Activated CD8-positive, alpha-beta T cell treated with anti-CD3 and anti-CD28 coated beads for 36 hours (primary cell): Measurements from ENCODE around the gene PLAAT4. TPM values are rescaled to one million over a fixed set of nuclear protein-coding genes. Genes with fewer than 3 reads are reported as not detected.

ENCODE experiments used
- ATAC-seq: fragments of 200-7000 bp; cut with Tn5 transposase; one replicate; pipeline ENCODE4 v1.10.0; 2021; ENCODE audit warnings: mild to moderate bottlenecking, moderate library complexity
- CTCF ChIA-PET: fragments of 350-600 bp; sonication (Branson Sonifier 250); formaldehyde crosslinking; loops from one replicate; lab custom pipeline; 2021; ENCODE audit warnings: antibody characterized with exemption; lab: Charles Lee
- POLR2A ChIA-PET: fragments of 350-600 bp; sonication (Branson Sonifier 250); formaldehyde crosslinking; loops from one replicate; lab custom pipeline; 2021; ENCODE audit warnings: antibody characterized with exemption; lab: Charles Lee
- DNase-seq: peaks from one replicate; pipeline ENCODE4 v3.0.0-alpha.2; 2020
- H3K27ac Mint-ChIP-seq: one replicate; pipeline ENCODE4 v1.8.0; 2021; ENCODE audit warnings: mild to moderate bottlenecking, mixed read lengths
- H3K27me3 Mint-ChIP-seq: one replicate; pipeline ENCODE4 v1.8.0; 2021; ENCODE audit warnings: mixed read lengths
- H3K36me3 Mint-ChIP-seq: one replicate; pipeline ENCODE4 v1.8.0; 2021; ENCODE audit warnings: low read depth, mixed read lengths
- H3K4me1 Mint-ChIP-seq: one replicate; pipeline ENCODE4 v1.8.0; 2021; ENCODE audit warnings: low read depth, mixed read lengths
- H3K4me3 Mint-ChIP-seq: one replicate; pipeline ENCODE4 v1.8.0; 2021; ENCODE audit warnings: mild to moderate bottlenecking, moderate library complexity, mixed read lengths
- H3K9me3 Mint-ChIP-seq: one replicate; pipeline ENCODE4 v1.8.0; 2021; ENCODE audit warnings: mixed read lengths
- intact Hi-C: fragments of 100-400 bp; cut with micrococcal nuclease; formaldehyde crosslinking; loops from one replicate; pipeline ENCODE4 v1.10.0; 2022
- total RNA-seq, 2 experiments: library from RNA; stranded (reverse); gene quantifications; one replicate each; pipeline ENCODE4 v1.2.3, GENCODE V29; 2021
- TF ChIP-seq, protein P1 (sequence below): fragments of 200-600 bp; IDR thresholded peaks from one replicate; pipeline ENCODE4 v1.8.0; 2022; ENCODE audit warnings: antibody characterized with exemption, mild to moderate bottlenecking

PLAAT4 gene
- total RNA-seq, 2 experiments from 2014 or later: 24.1 to 26.2 TPM

DNA sequence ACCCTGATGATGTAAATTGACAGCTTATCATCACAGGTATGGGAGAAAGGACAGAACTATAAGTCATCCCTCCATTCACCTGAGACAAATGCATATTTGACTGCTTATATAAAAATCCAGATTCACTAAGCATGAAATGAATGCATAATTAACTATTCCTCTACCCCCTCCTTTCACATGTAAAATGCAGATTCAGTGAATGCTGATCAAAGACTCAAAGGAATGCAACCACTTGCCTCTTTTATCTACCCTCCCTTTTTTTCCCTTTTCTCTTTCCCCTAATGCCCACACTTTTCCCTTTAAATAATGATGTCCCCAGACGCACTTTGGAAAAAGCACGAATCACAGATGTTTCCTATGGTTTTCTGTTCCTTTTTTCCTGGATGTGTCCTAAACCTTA lies 4.5 kb upstream of the PLAAT4 start:
- no peak for DNase-seq
- TF ChIP-seq, protein P1, sequence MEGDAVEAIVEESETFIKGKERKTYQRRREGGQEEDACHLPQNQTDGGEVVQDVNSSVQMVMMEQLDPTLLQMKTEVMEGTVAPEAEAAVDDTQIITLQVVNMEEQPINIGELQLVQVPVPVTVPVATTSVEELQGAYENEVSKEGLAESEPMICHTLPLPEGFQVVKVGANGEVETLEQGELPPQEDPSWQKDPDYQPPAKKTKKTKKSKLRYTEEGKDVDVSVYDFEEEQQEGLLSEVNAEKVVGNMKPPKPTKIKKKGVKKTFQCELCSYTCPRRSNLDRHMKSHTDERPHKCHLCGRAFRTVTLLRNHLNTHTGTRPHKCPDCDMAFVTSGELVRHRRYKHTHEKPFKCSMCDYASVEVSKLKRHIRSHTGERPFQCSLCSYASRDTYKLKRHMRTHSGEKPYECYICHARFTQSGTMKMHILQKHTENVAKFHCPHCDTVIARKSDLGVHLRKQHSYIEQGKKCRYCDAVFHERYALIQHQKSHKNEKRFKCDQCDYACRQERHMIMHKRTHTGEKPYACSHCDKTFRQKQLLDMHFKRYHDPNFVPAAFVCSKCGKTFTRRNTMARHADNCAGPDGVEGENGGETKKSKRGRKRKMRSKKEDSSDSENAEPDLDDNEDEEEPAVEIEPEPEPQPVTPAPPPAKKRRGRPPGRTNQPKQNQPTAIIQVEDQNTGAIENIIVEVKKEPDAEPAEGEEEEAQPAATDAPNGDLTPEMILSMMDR: no peak
- Mint-ChIP-seq H3K27ac (peak overlapping the region; percentile 48), H3K4me3 (no peak overlapping the region), H3K27me3 (no peaks in the 10 kb centered on the region), H3K4me1 (peaks cover 72% of the 10 kb centered on the region), H3K9me3 (no peaks in the 10 kb centered on the region), H3K36me3 (no peaks in the 10 kb centered on the region)
- ChIA-PET POLR2A (interaction anchor here (0.8 to 2.7 kb wide), 2 partner anchors 35 to 91 kb away, joined by 3 to 8 read pairs; no protein-coding TSS in a partner anchor), CTCF (interaction anchor here (1.1 to 1.8 kb wide), 3 partner anchors 34 to 53 kb away, joined by 3 to 6 read pairs (median 4); no protein-coding TSS in a partner anchor)
- no peak for ATAC-seq
- intact Hi-C loops: loop anchor here (2.0 kb wide), 1 partner anchor 35 kb away; no protein-coding TSS in a partner anchor

DNA sequence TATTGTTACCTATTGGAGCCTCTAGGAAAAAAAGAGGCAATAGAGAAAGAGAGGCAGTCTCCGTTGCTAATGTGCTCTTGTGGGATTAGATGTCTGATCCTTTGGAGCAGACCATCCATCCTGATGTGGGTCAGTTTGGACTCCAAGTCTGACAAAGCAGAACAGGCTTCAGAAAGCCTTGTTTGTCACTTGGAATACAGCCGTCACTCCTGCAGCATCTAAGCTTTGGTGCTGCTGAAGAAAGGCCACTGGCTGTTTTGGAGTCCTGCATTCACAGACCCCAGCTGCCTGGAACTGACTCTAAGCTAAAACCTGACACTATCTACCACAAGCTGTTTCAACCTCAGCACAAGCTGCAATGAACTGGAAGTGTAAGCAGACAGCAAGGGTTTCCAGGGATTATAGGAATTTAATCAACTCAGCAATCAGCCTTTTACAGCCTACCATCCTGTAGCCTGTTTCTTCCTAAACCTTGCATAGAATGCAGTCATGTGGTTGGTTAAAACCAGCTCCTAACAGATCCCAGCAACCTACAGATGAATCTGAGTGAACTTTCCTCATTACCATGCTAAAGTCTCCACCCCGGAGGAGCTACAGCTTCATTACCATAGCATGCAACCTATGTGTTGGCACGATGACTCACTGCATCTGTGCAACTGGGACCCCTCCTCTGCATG lies 3.7 kb upstream of the PLAAT4 start:
- H3K4me3 Mint-ChIP-seq: no peak overlapping the region
- intact Hi-C loops: loop anchor here (2.0 kb wide), 1 partner anchor 34 kb away; no protein-coding TSS in a partner anchor
- H3K4me1 Mint-ChIP-seq: peaks cover 79% of the 10 kb centered on the region
- no peak for ATAC-seq
- peak overlapping the region; percentile 48 for H3K27ac Mint-ChIP-seq
- no peaks in the 10 kb centered on the region for H3K27me3 Mint-ChIP-seq
- no peak for DNase-seq
- POLR2A ChIA-PET: interaction anchor here (0.8 to 2.7 kb wide), 3 partner anchors 14 to 90 kb away, joined by 3 to 8 read pairs (median 3); no protein-coding TSS in a partner anchor
- CTCF ChIA-PET: interaction anchor here (0.9 to 1.8 kb wide), 4 partner anchors 15 to 54 kb away, joined by 3 to 6 read pairs (median 4); no protein-coding TSS in a partner anchor
- H3K36me3 Mint-ChIP-seq: no peaks in the 10 kb centered on the region
- TF ChIP-seq, protein P1: no peak
- no peaks in the 10 kb centered on the region for H3K9me3 Mint-ChIP-seq

DNA sequence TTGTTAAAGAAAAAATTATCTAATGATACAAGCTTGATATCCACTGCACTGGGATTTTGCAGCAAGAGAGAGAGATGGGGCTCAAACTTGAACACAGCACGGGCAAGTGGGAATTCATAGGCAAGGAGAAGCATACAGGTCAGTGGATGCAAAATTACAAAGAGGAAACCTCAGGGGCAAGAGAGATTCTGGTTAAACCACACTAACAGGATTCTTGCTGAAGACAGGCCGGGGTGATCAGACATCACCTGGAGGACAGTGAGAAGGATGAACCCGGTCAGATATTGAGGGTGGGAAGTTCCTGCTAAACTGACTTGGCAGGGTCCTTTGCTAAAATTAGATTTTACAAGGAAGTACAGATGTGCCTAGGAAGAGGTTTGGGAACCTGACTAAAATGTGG lies 2.5 kb upstream of the PLAAT4 start:
- ChIA-PET POLR2A (interaction anchor here (1.1 to 6.4 kb wide), 2 partner anchors 18 to 25 kb away, joined by 3 to 107 read pairs; no protein-coding TSS in a partner anchor), CTCF (interaction anchor here (1.6 kb wide), 1 partner anchor 102 kb away, joined by 4 read pairs; no protein-coding TSS in a partner anchor)
- intact Hi-C loops: no loop called here
- Mint-ChIP-seq H3K4me1 (peaks cover 85% of the 10 kb centered on the region), H3K27me3 (no peaks in the 10 kb centered on the region), H3K9me3 (no peaks in the 10 kb centered on the region), H3K27ac (peak overlapping the region; percentile 40), H3K4me3 (no peak overlapping the region), H3K36me3 (no peaks in the 10 kb centered on the region)
- no peak for DNase-seq
- TF ChIP-seq, protein P1: no peak
- no peak for ATAC-seq

DNA sequence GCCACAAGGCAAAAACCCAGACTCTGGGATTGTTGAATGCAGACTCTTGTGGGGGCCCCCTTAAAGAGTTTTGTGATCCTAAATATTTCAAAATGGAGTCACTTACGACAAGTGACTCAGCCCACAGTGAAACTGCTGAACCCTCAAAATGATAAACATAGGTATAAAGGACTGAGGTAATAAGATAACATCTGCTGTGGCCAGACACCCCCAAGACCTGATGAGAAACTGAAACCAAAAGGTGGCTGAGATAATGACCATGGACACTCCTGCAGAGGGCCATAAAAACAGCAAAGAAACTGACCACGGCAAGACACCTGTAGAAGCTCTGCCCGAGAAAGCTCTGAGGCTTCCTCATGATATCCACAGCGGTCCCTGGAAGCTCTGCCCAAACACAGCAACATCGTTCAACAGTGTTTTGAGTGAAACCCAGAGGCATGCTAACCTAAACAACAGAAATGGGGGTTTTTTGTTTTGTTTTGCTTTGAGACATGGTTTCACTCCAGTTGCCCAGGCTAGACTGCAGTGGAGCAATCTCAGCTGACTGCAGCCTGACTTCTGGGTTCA lies 1.6 kb upstream of the PLAAT4 start:
- peak overlapping the region; percentile 36 for H3K4me3 Mint-ChIP-seq
- H3K27ac Mint-ChIP-seq: peak overlapping the region; percentile 87
- TF ChIP-seq, protein P1: no peak
- ATAC-seq: peak; percentile 31
- intact Hi-C loops: no loop called here
- no peaks in the 10 kb centered on the region for H3K9me3 Mint-ChIP-seq
- CTCF ChIA-PET: interaction anchor here (0.7 to 1.6 kb wide), 2 partner anchors 29 to 101 kb away, joined by 3 to 4 read pairs; no protein-coding TSS in a partner anchor
- DNase-seq: peak; percentile 43
- POLR2A ChIA-PET: interaction anchor here (0.8 to 6.4 kb wide), 5 partner anchors 17 to 566 kb away, joined by 3 to 107 read pairs (median 5); partner anchors contain the start of gene PLAAT2
- H3K4me1 Mint-ChIP-seq: peaks cover 79% of the 10 kb centered on the region
- H3K36me3 Mint-ChIP-seq: no peaks in the 10 kb centered on the region
- H3K27me3 Mint-ChIP-seq: no peaks in the 10 kb centered on the region
